Fibroblast of peridontal ligament (primary cell): ENCODE measurements around the gene RAB33A.
A peak's percentile ranks its signal among the peaks of the same experiment; 100 is the strongest.

Experiments used
- DNase-seq: peaks from one replicate; pipeline ENCODE4 v3.0.0-alpha.2; 2010; ENCODE audit errors: extremely low read depth

RAB33A gene

GRCh38 chrX:130171446-130172126 lies at the start of gene RAB33A:
TSS of gene RAB33A (plus strand) at chrX:130171962. CDS start at chrX:130172063, 101 bp downstream.
- peak; percentile 13 for DNase-seq

- no peak for DNase-seq
Observed at GRCh38 chrX:130124577-130124976, 47.2 kb upstream of the RAB33A start.

GRCh38 chrX:130125091-130125874 lies 46.5 kb upstream of the RAB33A start:
- DNase-seq, result peak; percentile 15

GRCh38 chrX:130130990-130131389 lies 40.8 kb upstream of the RAB33A start:
- DNase-seq, result no peak

- no peak for DNase-seq
Observed at GRCh38 chrX:130136496-130136895, 35.3 kb upstream of the RAB33A start.

- no peak for DNase-seq
Observed at GRCh38 chrX:130136961-130137360, 34.8 kb upstream of the RAB33A start.

- no peak for DNase-seq
Observed at GRCh38 chrX:130139474-130140201, 32.1 kb upstream of the RAB33A start.

GRCh38 chrX:130144509-130144908 lies 27.3 kb upstream of the RAB33A start:
- DNase-seq, result peak; percentile 37

GRCh38 chrX:130145123-130145522 lies 26.6 kb upstream of the RAB33A start:
- no peak for DNase-seq

- no peak for DNase-seq
Observed at GRCh38 chrX:130147631-130148030, 24.1 kb upstream of the RAB33A start.

GRCh38 chrX:130155564-130155963 lies 16.2 kb upstream of the RAB33A start:
- no peak for DNase-seq

GRCh38 chrX:130158311-130158710 lies 13.5 kb upstream of the RAB33A start:
- peak; percentile 47 for DNase-seq

GRCh38 chrX:130159776-130160175 lies 12.0 kb upstream of the RAB33A start:
- no peak for DNase-seq

GRCh38 chrX:130162094-130162735 lies 9.5 kb upstream of the RAB33A start:
- DNase-seq, result no peak

GRCh38 chrX:130163398-130163797 lies 8.4 kb upstream of the RAB33A start:
- DNase-seq, result no peak

- DNase-seq, result peak; percentile 51
Observed at GRCh38 chrX:130165181-130165702, 6.5 kb upstream of the RAB33A start.

- peak; percentile 93 for DNase-seq
Observed at GRCh38 chrX:130165703-130166502, 5.9 kb upstream of the RAB33A start, which contains the start of gene AIFM1. TSS of gene AIFM1 (minus strand) at chrX:130165841. CDS start at chrX:130165656, 185 bp downstream.

GRCh38 chrX:130166503-130166777 lies 5.3 kb upstream of the RAB33A start:
- DNase-seq, result no peak

GRCh38 chrX:130167040-130167439 lies 4.7 kb upstream of the RAB33A start:
- DNase-seq, result no peak

- no peak for DNase-seq
Observed at GRCh38 chrX:130170752-130171445, 863 bp upstream of the RAB33A start.
